HG03342 (cell line): ENCODE measurements around the gene TAS2R60.

Experiments
- ATAC-seq: cut with Tn5 transposase; IDR thresholded peaks from one replicate; pipeline ENCODE4 v1.9.1; 2021; ENCODE audit warnings: mild to moderate bottlenecking, moderate library complexity; ENCODE audit not compliant: unreplicated experiment

TAS2R60 gene

GRCh38 chr7:143437578-143437977, 5.7 kb upstream of the TAS2R60 start:
- ATAC-seq, result no peak

DNA sequence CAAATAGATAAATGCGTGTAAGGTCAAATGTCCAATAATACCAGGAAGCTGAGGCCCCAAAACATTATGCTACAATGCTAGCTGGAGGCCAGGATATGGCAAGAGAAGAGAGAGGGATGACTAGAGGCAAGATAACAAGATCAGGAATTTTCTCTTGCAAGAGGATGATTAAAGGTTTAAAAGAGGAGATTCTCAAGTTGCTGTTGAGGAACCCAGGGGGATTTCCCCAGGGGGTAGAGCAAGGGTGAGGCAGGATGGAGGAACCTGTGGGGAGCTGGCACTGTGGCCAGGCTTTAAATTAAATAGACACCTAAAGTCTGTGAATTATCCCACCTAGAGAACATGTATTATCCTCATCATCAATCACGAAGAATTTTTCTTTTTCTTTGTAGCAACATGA, 3.4 kb upstream of the TAS2R60 start:
- ATAC-seq, result no peak

- ATAC-seq, result no peak
Measured at GRCh38 chr7:143444063-143444782, 970 bp downstream of the TAS2R60 start.

DNA sequence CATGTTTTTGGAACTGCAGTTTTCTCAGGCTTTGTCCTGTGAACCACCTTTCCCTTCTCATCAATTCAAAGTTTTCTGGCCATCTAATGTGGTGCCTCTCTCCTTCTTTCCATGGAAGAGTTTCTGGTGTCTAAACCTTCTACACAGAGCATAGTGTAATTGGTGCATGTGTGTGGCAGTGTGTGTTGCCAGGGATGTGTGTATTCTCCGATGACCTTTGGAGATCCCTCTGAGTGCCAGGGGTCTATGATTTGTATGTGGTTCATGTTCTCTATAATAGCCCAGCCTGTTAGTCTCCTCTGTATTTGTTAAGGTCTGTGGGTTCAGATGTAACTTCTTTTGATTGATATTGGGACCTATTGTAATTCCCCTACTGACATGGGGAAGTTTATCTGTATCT, 1.5 kb downstream of the TAS2R60 start:
- ATAC-seq, result no peak

DNA sequence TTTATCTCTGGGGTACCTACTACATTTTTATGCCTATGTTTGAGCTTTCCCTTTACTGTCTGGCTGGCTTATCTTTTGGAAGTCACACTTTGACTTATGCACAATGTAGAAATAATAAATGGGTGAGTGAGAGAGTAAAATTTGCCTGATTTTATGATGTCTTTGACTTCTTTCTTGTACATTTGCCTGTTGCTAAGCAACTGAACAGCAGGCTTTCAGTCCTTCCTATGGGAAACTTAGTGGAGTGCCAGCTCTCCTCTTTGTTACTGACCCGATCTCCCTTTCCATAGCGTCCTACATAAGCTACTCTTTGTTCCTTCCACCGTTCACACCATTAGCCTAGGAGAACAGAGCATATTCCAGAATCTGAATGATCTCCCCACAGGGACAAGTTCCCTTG, 4.2 kb downstream of the TAS2R60 start:
- no peak for ATAC-seq

- no peak for ATAC-seq
Measured at GRCh38 chr7:143448429-143448828, 5.2 kb downstream of the TAS2R60 start.

DNA sequence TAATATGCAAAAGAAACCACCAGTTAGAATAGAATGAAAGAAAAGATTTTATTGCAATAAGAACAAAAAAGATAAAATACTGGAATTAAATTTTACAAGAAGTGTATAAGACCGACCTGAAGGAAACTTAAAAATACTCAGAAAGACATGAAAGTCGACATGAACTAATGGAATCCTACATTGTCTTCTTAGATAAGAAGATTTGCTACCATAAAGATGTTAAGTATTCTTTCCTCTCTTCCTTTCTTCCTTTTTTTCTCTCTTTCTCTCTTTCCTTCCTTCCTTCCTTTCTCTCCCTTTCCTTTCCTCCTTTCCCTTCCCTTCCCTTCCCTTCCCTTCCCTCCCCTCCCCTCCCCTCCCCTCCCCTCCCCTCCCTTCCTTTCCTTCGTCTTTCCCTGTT, 6.5 kb downstream of the TAS2R60 start:
- no peak for ATAC-seq

GRCh38 chr7:143451122-143451521, 7.9 kb downstream of the TAS2R60 start:
- ATAC-seq, result no peak

DNA sequence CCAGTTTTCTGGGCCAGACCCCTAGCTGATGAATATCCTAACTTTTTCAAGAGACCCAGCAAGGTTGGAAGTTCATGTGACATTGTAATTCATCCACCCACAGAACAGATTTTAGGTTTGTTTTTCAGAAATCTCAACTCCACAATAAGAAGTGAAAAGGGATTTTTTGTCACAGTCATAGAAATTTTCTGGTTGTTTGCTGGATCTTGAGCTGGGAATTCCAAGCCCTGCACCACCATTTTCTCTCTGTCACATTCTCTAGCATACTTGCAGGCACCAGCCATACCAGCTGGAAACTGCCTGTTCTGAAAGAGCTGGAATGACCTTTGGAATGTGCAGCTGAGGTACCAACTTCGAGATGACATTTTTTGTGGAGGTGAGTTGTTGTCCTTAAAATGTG, 8.5 kb downstream of the TAS2R60 start:
- ATAC-seq, result no peak

DNA sequence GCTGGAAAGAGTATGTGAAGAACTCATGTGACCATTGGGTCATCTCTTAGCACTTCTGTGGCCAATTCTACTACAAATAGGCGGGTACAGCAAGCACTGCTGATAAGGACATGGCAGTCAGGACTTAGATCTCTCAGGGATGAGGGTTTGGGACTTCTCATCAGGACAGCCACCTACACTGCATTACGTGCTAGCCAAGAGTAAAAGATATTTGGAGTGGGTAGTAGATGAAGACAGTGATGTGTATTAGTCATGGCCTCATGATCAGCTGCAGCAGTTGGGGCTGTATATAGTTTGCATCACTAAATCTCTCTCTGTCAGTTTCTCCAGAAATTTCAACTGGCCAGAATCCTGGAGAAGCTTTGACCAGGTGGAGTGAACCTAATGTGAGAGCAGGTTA, 9.2 kb downstream of the TAS2R60 start:
- no peak for ATAC-seq

- ATAC-seq, result no peak
Measured at GRCh38 chr7:143454091-143454680, 10.9 kb downstream of the TAS2R60 start.

DNA sequence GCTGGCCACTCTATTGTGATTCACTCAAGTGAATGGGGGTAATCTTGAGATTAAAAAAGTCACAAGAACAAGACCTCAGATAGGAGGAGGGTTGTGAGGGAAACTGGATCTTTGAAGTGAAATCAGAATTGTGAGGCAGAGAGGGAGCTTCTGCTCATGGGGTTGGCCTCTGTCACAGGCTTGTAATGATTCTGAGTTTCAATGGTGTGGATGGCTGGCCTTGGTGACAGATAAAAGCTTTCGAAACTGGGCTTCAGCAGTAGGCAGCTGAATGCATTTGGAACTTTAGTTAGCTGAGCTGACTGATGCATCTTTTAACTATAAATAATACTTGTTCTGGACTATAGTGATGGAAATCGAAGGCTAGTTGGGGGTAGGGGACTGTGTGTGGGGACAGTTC, 12.2 kb downstream of the TAS2R60 start:
- ATAC-seq, result no peak

GRCh38 chr7:143455942-143456341, 12.7 kb downstream of the TAS2R60 start:
- ATAC-seq, result no peak

DNA sequence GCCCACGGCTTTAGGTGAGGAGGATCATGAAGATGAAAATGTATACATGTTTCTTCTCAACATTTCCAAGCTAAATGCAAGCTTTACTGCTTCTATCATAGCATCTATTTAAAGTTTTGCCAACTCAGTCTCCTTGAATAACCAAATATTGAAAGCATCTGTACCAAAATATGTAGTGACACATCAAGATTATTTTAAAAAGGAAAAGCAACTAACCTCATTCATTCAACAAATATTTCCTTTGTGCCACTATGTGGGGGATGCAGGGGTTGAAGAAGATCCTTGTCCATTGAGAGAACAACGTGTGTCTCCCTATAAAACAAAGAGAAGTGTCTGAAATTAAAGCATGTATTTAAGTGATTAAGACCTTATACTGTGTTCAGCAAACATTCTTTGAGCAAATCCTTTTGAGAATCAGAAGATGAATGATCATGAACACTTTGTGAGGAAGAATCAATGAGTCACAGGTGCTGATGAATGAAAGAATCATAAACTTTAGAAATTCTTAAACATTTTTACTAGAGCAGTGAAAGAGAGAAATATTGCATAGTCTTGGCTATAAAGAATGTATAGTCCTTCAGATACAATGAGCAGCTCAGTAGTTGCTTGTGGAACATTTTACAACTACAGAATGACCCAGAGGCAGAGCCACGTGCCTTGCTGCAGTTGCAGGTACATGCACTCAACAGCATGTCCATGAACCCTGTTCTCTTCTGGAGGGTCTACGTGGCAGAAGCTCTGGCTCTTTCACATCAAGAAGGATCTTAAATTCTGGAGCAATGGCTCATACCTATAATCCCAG, 13.9 kb downstream of the TAS2R60 start:
- no peak for ATAC-seq

DNA sequence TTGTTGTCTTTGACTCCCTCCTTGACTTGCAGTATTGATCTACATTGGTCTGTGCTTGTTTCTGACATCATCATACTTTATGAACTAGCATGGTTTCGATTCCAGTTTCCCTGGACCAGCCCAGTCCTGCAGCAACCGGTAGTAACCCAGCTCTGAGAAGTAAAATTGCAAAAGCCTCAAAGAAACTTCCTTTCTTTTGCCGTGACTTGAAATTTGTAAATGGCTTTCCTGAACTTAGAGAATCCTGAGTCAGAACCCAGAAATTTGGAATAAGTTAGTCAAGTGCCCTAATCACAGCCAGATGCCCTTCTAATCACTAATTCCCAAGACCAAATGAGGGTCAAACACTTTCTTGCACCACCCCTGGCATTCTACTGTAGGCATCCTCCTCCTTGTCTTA, 15.0 kb downstream of the TAS2R60 start:
- ATAC-seq, result no peak

DNA sequence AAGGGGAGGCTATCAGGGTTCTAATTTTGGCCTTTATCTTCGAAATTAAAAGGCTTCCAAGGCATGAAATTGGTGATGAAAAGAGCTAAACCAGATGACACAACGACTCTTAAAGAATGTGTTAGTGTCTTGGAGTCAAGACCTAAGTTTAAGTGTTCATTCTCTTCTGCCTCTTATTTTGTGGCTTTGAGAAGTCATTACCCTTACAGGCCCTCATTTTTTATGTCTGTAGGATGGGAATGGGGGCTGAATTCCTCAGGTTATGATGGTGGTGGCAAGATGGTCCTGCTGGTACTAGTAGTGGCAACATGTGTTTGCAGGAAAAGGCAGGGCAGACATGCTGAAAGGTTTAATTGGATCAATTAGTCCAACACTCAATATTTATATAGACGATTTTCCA, 15.4 kb downstream of the TAS2R60 start:
- no peak for ATAC-seq

GRCh38 chr7:143459359-143459758, 16.1 kb downstream of the TAS2R60 start:
- ATAC-seq, result no peak

DNA sequence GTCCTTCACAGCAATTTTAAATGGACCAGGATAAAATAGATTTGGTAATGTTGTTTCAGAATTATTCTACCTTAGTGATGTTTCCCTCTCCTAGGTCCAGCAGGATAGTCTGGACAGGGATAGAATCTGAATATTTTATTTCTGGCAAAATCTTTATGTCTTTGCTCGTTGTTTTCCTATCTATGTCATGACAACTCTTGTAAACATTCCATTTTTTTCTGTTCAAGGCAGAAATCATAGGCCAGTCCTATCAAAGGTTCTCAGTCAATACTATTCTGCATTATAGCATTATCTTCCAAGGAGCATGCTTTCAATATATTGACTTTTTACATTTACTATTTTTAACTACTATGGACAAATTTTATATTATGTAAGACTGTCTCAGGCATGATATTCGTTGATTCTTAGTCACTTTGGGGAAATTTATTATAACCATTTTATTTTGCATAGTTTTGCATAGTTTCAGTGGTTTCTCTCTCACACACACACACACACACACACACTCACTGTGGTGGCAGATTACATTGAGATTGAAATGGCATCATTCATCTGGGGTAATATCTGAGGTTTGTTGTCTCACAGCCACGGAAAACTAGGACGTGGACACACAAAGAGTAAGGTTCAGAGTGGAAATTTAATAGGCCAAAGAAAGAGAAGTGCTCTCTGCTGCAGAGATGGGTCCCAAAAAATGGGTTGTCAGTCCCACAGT, 17.2 kb downstream of the TAS2R60 start:
- ATAC-seq, result no peak

- ATAC-seq, result no peak
Measured at GRCh38 chr7:143462045-143462444, 18.8 kb downstream of the TAS2R60 start.

GRCh38 chr7:143463556-143463955, 20.3 kb downstream of the TAS2R60 start:
- no peak for ATAC-seq

DNA sequence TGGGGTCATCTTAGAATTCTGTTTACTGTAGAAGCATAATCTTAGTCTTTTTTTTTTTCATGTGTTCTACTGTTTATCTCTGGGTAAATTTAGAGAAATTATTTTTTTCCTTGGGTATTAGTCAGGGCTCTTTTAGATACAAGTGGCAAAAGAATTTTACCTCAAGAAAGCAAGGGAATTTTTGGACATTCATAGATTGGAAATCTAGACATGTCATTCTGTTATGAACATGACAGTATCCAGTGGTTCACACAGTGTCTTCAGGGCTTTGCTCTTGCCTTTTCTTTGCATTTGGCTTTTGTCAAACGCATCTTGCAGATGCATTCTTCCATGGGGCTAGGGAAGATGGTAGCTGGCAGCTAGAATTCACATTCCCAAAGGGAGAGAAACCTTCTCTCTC, 20.7 kb downstream of the TAS2R60 start:
- no peak for ATAC-seq
